Left ventricle myocardium inferior (tissue), 1 donor: Measurements from ENCODE around the gene SLC5A3. TPM values are rescaled to one million over a fixed set of nuclear protein-coding genes. Genes with fewer than 3 reads are reported as not detected.

ENCODE experiments used
- DNase-seq: peaks from one replicate; pipeline ENCODE4 v3.0.0-alpha.2; 2020
- H3K27ac ChIP-seq: fragments of 200-600 bp; replicated peaks from 2 replicates; pipeline ENCODE4 v1.8.0; 2021
- H3K27me3 ChIP-seq: fragments of 200-600 bp; 2 replicates; pipeline ENCODE4 v1.8.0; 2021; ENCODE audit warnings: low read depth
- H3K36me3 ChIP-seq: fragments of 200-600 bp; 2 replicates; pipeline ENCODE4 v1.8.0; 2021
- H3K4me1 ChIP-seq: fragments of 200-600 bp; 2 replicates; pipeline ENCODE4 v1.8.0; 2021
- H3K4me3 ChIP-seq: fragments of 200-600 bp; 2 replicates; pipeline ENCODE4 v1.8.0; 2021; ENCODE audit warnings: mild to moderate bottlenecking, moderate library complexity
- H3K9me3 ChIP-seq: fragments of 200-600 bp; replicated peaks from 2 replicates; pipeline ENCODE4 v1.8.0; 2021
- intact Hi-C: fragments of 100-400 bp; cut with micrococcal nuclease; formaldehyde crosslinking; loops from one replicate; pipeline ENCODE4 v1.11.0; 2022
- total RNA-seq: library from RNA; stranded (reverse); fragmentation: NEBNext Ultra II Directional; extraction: Animal tissue kit (Norgen Biotek cat#: 25700); gene quantifications from one replicate; pipeline ENCODE4 v1.2.1, GENCODE V29; 2021
- TF ChIP-seq, protein P1 (sequence below): fragments of 200-600 bp; IDR thresholded peaks from 2 replicates; pipeline ENCODE4 v1.8.0; 2021; ENCODE audit warnings: antibody characterized with exemption, mild to moderate bottlenecking, borderline replicate concordance
- donor health status: DM: no; HTN: yes; CAD: no; lungs with severe emphysema.

Gene SLC5A3
- total RNA-seq, 1 donor from 2014 or later = 4.7 TPM

GRCh38 chr21:34077888-34078287 is 4.5 kb downstream of the SLC5A3 start:
- no peak overlapping the region for H3K4me3 ChIP-seq
- no peaks in the 10 kb centered on the region for H3K27me3 ChIP-seq
- no peaks in the 10 kb centered on the region for H3K9me3 ChIP-seq
- H3K4me1 ChIP-seq = peaks cover 73% of the 10 kb centered on the region
- no peaks in the 10 kb centered on the region for H3K36me3 ChIP-seq
- TF ChIP-seq, protein P1, sequence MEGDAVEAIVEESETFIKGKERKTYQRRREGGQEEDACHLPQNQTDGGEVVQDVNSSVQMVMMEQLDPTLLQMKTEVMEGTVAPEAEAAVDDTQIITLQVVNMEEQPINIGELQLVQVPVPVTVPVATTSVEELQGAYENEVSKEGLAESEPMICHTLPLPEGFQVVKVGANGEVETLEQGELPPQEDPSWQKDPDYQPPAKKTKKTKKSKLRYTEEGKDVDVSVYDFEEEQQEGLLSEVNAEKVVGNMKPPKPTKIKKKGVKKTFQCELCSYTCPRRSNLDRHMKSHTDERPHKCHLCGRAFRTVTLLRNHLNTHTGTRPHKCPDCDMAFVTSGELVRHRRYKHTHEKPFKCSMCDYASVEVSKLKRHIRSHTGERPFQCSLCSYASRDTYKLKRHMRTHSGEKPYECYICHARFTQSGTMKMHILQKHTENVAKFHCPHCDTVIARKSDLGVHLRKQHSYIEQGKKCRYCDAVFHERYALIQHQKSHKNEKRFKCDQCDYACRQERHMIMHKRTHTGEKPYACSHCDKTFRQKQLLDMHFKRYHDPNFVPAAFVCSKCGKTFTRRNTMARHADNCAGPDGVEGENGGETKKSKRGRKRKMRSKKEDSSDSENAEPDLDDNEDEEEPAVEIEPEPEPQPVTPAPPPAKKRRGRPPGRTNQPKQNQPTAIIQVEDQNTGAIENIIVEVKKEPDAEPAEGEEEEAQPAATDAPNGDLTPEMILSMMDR = no peak
- no peak overlapping the region for H3K27ac ChIP-seq
- intact Hi-C loops = no loop called here
- no peak for DNase-seq

DNA sequence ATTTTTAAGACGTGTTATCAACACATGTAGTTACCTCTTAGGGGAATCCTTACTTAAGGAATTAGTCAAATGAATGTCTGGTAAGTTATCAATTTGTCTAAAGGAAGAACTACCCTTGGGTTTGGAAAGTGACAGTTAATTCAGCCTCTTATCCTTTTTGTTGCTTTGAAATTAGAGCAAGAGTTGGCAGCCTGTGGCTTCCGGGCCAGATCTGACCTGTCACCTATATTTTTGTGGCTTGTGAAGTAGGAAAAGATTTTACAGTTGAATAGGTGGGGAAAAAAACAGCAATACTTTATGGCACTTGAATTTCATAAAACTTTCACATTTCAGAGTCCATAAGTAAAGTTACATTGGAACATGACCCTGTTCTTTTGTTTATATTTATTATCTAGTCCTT is 5.5 kb downstream of the SLC5A3 start:
- no peaks in the 10 kb centered on the region for H3K27me3 ChIP-seq
- H3K27ac ChIP-seq = peak overlapping the region; percentile 28
- intact Hi-C loops = no loop called here
- H3K36me3 ChIP-seq = no peaks in the 10 kb centered on the region
- no peaks in the 10 kb centered on the region for H3K9me3 ChIP-seq
- H3K4me1 ChIP-seq = peaks cover 76% of the 10 kb centered on the region
- TF ChIP-seq, protein P1 = no peak
- no peak for DNase-seq
- H3K4me3 ChIP-seq = no peak overlapping the region

GRCh38 chr21:34080710-34081109 is 7.3 kb downstream of the SLC5A3 start:
- H3K27ac ChIP-seq = no peak overlapping the region
- no peak for DNase-seq
- H3K27me3 ChIP-seq = no peaks in the 10 kb centered on the region
- peaks cover 60% of the 10 kb centered on the region for H3K4me1 ChIP-seq
- no peaks in the 10 kb centered on the region for H3K36me3 ChIP-seq
- no peak overlapping the region for H3K4me3 ChIP-seq
- intact Hi-C loops = no loop called here
- no peaks in the 10 kb centered on the region for H3K9me3 ChIP-seq
- TF ChIP-seq, protein P1 = no peak

- H3K4me3 ChIP-seq = no peak overlapping the region
- TF ChIP-seq, protein P1 = no peak
- H3K4me1 ChIP-seq = peaks cover 53% of the 10 kb centered on the region
- H3K27me3 ChIP-seq = no peaks in the 10 kb centered on the region
- intact Hi-C loops = no loop called here
- no peak for DNase-seq
- H3K9me3 ChIP-seq = no peaks in the 10 kb centered on the region
- no peaks in the 10 kb centered on the region for H3K36me3 ChIP-seq
- H3K27ac ChIP-seq = no peak overlapping the region
These were observed 9.4 kb downstream of the SLC5A3 start for GRCh38 chr21:34082769-34083168.

DNA sequence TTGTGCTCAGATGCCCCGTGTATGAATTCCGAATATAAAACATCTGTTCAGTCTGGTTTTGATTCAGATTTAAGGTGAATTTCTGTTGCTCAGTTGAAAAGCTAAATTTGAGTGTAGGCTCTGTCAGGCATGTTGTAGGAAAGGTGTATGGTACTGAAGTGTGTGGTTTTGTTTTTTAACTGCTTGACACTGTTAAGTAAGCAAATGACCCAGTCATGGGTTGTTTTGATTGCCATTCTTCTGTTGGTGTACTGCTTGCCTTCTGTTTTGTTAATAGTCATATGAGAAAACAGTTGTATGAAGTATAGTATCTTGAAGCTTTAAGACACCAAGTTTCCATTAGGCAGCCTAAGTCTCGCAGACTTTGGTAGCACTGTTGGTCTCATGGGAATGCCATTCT is 10.0 kb downstream of the SLC5A3 start:
- TF ChIP-seq, protein P1 = no peak
- intact Hi-C loops = no loop called here
- Histone ChIP-seq H3K27ac (no peak overlapping the region), H3K27me3 (no peaks in the 10 kb centered on the region), H3K36me3 (no peaks in the 10 kb centered on the region), H3K4me3 (no peak overlapping the region), H3K4me1 (peaks cover 47% of the 10 kb centered on the region), H3K9me3 (no peaks in the 10 kb centered on the region)
- DNase-seq = no peak

GRCh38 chr21:34085129-34085528 is 11.8 kb downstream of the SLC5A3 start:
- Histone ChIP-seq H3K4me3 (no peak overlapping the region), H3K4me1 (peaks cover 35% of the 10 kb centered on the region), H3K36me3 (no peaks in the 10 kb centered on the region), H3K27me3 (no peaks in the 10 kb centered on the region), H3K27ac (no peak overlapping the region), H3K9me3 (no peaks in the 10 kb centered on the region)
- intact Hi-C loops = no loop called here
- no peak for DNase-seq
- TF ChIP-seq, protein P1 = no peak
